Natural killer cell (primary cell): ENCODE data around the gene LMAN2L. TPM values are rescaled to one million over a fixed set of nuclear protein-coding genes. Genes with fewer than 3 reads are reported as not detected.
A peak's percentile ranks its signal among the peaks of the same experiment; 100 is the strongest.

Source experiments
- ATAC-seq, 3 donors: fragments of 150-1000 bp in 2 of 3; fragments of 200-7000 bp in 1 of 3; cut with Tn5 transposase; 1 replicate in 1 of 3; 2 replicates in 2 of 3; pipeline ENCODE4 v1.10.0; 2021; ENCODE audit warnings: mild to moderate bottlenecking in 2 of 3, moderate library complexity in 2 of 3
- DNase-seq, 2 donors: peaks; one replicate each; pipeline versions ENCODE4 v3.0.0 to v3.0.0-alpha.2; 2013 to 2021; ENCODE audit warnings: mixed read lengths in 1 of 2
- H3K27ac ChIP-seq: one replicate; pipeline ENCODE4 v1.5.1; 2013; ENCODE audit warnings: mild to moderate bottlenecking, low read length
- H3K27me3 ChIP-seq: one replicate; pipeline ENCODE4 v1.6.1; 2013; ENCODE audit warnings: low read length; ENCODE audit not compliant: control insufficient read depth, insufficient read depth
- H3K36me3 ChIP-seq: one replicate; pipeline ENCODE4 v1.6.1; 2013; ENCODE audit warnings: low read length; ENCODE audit not compliant: control insufficient read depth, insufficient read depth
- H3K4me1 ChIP-seq: one replicate; pipeline ENCODE4 v1.6.1; 2013; ENCODE audit warnings: low read length; ENCODE audit not compliant: control insufficient read depth, insufficient read depth
- H3K4me3 ChIP-seq: one replicate; pipeline ENCODE4 v1.5.1; 2013; ENCODE audit warnings: low read length
- H3K9me3 ChIP-seq: one replicate; pipeline ENCODE4 v1.6.1; 2013; ENCODE audit warnings: low read length; ENCODE audit not compliant: control insufficient read depth, insufficient read depth
- H3K27ac Mint-ChIP-seq, 2 donors: one replicate each; pipeline ENCODE4 v1.8.0; 2022; ENCODE audit warnings: mild to moderate bottlenecking in 2 of 2, mixed read lengths in 2 of 2, moderate library complexity in 1 of 2
- H3K27me3 Mint-ChIP-seq, 2 donors: one replicate each; pipeline ENCODE4 v1.8.0; 2022; ENCODE audit warnings: low read depth in 2 of 2, mixed read lengths in 2 of 2
- H3K36me3 Mint-ChIP-seq: one replicate; pipeline ENCODE4 v1.8.0; 2022; ENCODE audit warnings: mixed read lengths
- H3K4me1 Mint-ChIP-seq, 2 donors: one replicate each; pipeline ENCODE4 v1.8.0; 2022; ENCODE audit warnings: mixed read lengths in 2 of 2
- H3K4me3 Mint-ChIP-seq: one replicate; pipeline ENCODE4 v1.8.0; 2022; ENCODE audit warnings: mild to moderate bottlenecking, moderate library complexity, mixed read lengths
- H3K9me3 Mint-ChIP-seq, 2 donors: one replicate each; pipeline ENCODE4 v1.8.0; 2022; ENCODE audit warnings: mixed read lengths in 2 of 2
- WGBS: methylation state at CpG from one replicate; pipeline ENCODE4 v1.1.7; 2013; ENCODE audit warnings: missing lambda C conversion rate; ENCODE audit not compliant: insufficient coverage; 5-methylcytosine and 5-hydroxymethylcytosine counted together
- intact Hi-C: fragments of 100-400 bp; cut with micrococcal nuclease; formaldehyde crosslinking; loops from one replicate; pipeline ENCODE4 v1.14.2; 2022
- total RNA-seq, 4 donors: library from RNA; stranded (reverse); fragments of 120-200 nt in 1 of 4; gene quantifications; one replicate each; pipeline versions ENCODE4 v1.2.3 to v1.2.4, GENCODE V29; 2013 to 2022
- TF ChIP-seq, protein P1 (sequence below): fragments of 200-600 bp; IDR thresholded peaks from one replicate; pipeline ENCODE4 v1.8.0; 2022; ENCODE audit warnings: antibody characterized with exemption

Gene LMAN2L
- total RNA-seq, 3 donors from 2014 or later (not counting 1 experiment from before 2014, with no cell fraction given) = 4.0 to 7.9 (median 5.9) TPM

DNA sequence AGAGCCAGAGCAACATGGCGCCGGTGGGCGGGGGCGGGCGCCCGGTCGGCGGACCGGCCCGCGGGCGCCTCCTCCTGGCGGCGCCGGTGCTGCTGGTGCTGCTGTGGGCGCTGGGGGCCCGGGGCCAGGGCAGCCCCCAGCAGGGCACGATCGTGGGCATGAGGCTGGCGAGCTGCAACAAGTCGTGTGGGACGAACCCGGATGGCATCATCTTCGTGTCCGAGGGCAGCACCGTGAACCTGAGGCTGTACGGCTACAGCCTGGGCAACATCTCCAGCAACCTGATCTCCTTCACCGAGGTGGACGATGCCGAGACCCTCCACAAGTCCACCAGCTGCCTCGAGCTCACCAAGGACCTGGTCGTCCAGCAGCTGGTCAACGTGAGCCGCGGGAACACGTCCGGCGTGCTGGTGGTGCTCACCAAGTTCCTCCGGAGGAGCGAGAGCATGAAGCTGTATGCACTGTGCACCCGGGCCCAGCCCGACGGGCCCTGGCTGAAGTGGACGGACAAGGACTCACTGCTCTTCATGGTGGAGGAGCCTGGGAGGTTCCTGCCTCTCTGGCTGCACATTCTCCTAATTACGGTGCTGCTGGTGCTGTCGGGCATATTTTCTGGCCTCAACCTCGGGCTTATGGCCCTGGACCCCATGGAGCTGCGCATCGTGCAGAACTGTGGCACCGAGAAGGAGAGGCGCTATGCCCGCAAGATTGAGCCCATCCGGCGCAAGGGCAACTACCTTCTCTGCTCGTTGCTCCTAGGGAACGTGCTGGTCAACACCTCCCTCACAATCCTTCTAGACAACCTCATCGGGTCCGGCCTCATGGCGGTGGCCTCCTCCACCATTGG lies 21.3 kb upstream of the LMAN2L start:
- no peaks in the 10 kb centered on the region for H3K36me3 ChIP-seq
- H3K4me3 ChIP-seq = peak overlapping the region; percentile 79
- H3K9me3 ChIP-seq = no peaks in the 10 kb centered on the region
- no peaks in the 10 kb centered on the region for H3K27me3 Mint-ChIP-seq
- 22% methylated on average over 59 of the region's 59 CpGs for WGBS
- DNase-seq = peak in 1 of 2 donors; percentile 89
- H3K27me3 ChIP-seq = no peaks in the 10 kb centered on the region
- peak overlapping the region; percentile 50 for H3K27ac ChIP-seq
- H3K36me3 Mint-ChIP-seq = no peaks in the 10 kb centered on the region
- no peaks in the 10 kb centered on the region for H3K9me3 Mint-ChIP-seq
- TF ChIP-seq, protein P1, sequence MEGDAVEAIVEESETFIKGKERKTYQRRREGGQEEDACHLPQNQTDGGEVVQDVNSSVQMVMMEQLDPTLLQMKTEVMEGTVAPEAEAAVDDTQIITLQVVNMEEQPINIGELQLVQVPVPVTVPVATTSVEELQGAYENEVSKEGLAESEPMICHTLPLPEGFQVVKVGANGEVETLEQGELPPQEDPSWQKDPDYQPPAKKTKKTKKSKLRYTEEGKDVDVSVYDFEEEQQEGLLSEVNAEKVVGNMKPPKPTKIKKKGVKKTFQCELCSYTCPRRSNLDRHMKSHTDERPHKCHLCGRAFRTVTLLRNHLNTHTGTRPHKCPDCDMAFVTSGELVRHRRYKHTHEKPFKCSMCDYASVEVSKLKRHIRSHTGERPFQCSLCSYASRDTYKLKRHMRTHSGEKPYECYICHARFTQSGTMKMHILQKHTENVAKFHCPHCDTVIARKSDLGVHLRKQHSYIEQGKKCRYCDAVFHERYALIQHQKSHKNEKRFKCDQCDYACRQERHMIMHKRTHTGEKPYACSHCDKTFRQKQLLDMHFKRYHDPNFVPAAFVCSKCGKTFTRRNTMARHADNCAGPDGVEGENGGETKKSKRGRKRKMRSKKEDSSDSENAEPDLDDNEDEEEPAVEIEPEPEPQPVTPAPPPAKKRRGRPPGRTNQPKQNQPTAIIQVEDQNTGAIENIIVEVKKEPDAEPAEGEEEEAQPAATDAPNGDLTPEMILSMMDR = peak; percentile 74
- peak; percentile 79 to 88 (median 81) for ATAC-seq
- intact Hi-C loops = loop anchor here (1.0 to 5.0 kb wide), 4 partner anchors 21 to 144 kb away; partner anchors contain the start of genes KANSL3 and LMAN2L
- peaks cover 46 to 51% of the 10 kb centered on the region in 2 donors for H3K4me1 Mint-ChIP-seq
- H3K27ac Mint-ChIP-seq = peak overlapping the region; percentile 65 to 82
- peaks cover 49% of the 10 kb centered on the region for H3K4me1 ChIP-seq
- peak overlapping the region; percentile 84 for H3K4me3 Mint-ChIP-seq

DNA sequence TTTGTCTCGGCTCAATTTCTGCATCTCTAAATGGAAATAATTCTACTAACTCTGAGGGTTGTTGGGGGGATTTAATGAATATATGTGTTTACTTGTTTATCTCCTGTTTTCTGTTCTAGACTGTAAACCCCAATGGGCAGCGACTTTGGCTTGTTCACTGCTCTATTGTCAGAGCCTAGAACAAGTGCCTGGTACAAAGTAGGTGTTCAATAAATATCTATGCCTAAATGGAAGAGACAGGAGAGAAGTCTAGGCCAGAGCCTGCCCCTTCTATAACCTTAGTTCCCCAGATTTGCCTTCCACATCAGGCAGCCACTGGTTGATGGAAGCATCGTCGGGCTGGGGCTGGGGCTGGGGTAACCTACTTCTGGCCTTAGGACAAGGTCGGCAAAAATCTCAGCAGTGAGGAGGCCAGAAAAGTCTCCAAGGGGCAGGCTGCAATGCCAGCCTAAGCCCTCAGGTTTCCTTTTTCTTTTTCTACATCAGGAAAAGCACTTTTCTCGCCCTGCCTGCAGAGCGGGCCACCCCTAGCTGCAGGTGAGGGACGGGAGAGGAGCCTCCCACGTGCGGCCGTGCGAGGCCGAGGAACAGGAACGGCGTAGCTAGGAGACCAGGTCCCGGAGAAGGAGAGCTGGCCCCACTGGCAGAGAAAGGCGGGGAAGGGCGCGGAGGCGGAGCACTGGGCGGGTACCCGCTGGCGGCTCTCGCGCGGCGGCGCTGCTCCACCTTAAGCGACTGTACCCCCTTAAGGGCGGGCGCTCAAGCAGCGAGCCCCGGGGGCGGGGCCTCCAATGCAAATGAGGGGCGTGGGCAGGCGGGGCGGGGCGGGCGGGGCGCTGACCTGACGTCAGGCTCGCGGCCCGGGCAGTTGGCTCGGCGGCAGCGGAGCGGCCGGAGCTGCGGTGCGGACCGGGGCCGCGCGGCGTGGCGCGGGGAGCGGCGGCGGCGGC lies 20.4 kb upstream of the LMAN2L start, which contains the start of gene CNNM4:
Gene CNNM4, plus strand, starts transcription at position 867 of the 950 bp plus-strand sequence. CDS start 98 bp downstream, outside the sequence.
- H3K27ac ChIP-seq = peak within 1 kb of the TSS; percentile 63
- H3K27ac Mint-ChIP-seq = peak within 1 kb of the TSS; percentile 65 to 82
- no peaks in the 10 kb centered on the region for H3K9me3 ChIP-seq
- no peaks in the 10 kb centered on the region for H3K27me3 ChIP-seq
- intact Hi-C loops = loop anchor here (1.0 to 5.0 kb wide), 4 partner anchors 20 to 143 kb away; partner anchors contain the start of genes KANSL3 and LMAN2L
- TF ChIP-seq, protein P1 = no peak
- peaks cover 49% of the 10 kb centered on the region for H3K4me1 ChIP-seq
- H3K9me3 Mint-ChIP-seq = no peaks in the 10 kb centered on the region
- 5% methylated on average over 62 of the region's 62 CpGs for WGBS
- no peaks in the 10 kb centered on the region for H3K27me3 Mint-ChIP-seq
- H3K4me1 Mint-ChIP-seq = peaks cover 46 to 51% of the 10 kb centered on the region in 2 donors
- no peaks in the 10 kb centered on the region for H3K36me3 Mint-ChIP-seq
- peak within 1 kb of the TSS; percentile 86 for H3K4me3 Mint-ChIP-seq
- ATAC-seq = peak; percentile 94 to 98 (median 95)
- H3K4me3 ChIP-seq = peak within 1 kb of the TSS; percentile 79
- peak; percentile 87 to 94 for DNase-seq
- no peaks in the 10 kb centered on the region for H3K36me3 ChIP-seq

DNA sequence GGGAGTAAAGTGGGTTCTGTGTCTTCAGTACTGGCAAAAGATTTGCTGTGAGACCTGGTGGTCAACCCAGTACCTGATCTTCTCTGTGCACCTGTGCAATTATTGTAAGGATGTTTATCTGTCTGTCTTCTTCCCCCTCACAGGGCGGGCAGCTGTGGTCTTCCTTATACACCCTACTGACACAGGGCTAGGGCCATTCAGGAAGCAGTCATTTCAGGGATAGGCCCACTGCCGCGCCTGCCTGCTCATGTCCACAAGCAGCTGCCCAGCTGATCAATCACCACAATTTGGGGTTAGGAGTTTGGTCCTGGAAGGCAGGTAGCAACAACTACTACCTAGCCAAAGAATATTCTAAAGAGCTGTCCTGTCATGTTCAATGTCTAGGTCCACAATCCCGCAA lies 19.7 kb upstream of the LMAN2L start:
- no peaks in the 10 kb centered on the region for H3K9me3 Mint-ChIP-seq
- no peaks in the 10 kb centered on the region for H3K9me3 ChIP-seq
- H3K4me1 ChIP-seq = peaks cover 47% of the 10 kb centered on the region
- peak overlapping the region; percentile 63 for H3K27ac ChIP-seq
- peak overlapping the region; percentile 86 for H3K4me3 Mint-ChIP-seq
- TF ChIP-seq, protein P1 = no peak
- H3K36me3 ChIP-seq = no peaks in the 10 kb centered on the region
- no peaks in the 10 kb centered on the region for H3K27me3 Mint-ChIP-seq
- WGBS = 96% methylated on average over 3 of the region's 4 CpGs
- no peak overlapping the region for H3K4me3 ChIP-seq
- peak overlapping the region; percentile 65 to 71 for H3K27ac Mint-ChIP-seq
- intact Hi-C loops = no loop called here
- no peaks in the 10 kb centered on the region for H3K36me3 Mint-ChIP-seq
- H3K27me3 ChIP-seq = no peaks in the 10 kb centered on the region
- H3K4me1 Mint-ChIP-seq = peaks cover 46 to 48% of the 10 kb centered on the region in 2 donors
- DNase-seq = no peak
- ATAC-seq = no peak
